ENCODE results near the gene UBR3. TPM values are rescaled to one million over a fixed set of nuclear protein-coding genes. Genes with fewer than 3 reads are reported as not detected.
"Not testable (repeated sequence)": the region's sequence is repeated elsewhere in the genome, so short reads cannot be mapped to it uniquely, and the experiment has no call there.

Gene UBR3
- total and polyA plus RNA-seq, 3 experiments from 2014 or later: 8.5 to 22.1 (median 21.9) TPM

DNA sequence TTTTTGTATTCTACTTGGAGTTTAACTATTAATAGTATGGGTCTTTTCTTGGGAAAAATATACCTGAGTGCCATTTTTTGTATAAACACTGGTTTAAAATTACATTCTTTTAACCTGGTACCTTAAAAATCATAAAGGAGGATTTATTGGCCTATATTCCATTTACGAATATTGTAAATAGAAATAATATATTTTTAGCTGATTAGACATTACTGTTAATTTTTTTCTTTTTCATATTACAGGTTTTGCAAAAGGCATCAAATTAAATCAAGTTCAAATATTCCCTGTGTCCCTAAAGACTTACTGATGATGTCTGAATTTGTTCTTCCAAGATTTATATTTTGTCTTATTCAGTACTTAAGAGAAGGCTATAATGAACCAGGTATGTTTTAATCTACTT, 44.7 kb downstream of the UBR3 start:
- Histone ChIP-seq H3K36me3 (ENCODE audit: insufficient read depth, low read length) (no peaks in the 10 kb centered on the region), H3K27ac (ENCODE audit: low read depth, low read length) (no peak overlapping the region), H3K9me3 (ENCODE audit: low read length) (no peaks in the 10 kb centered on the region), H3K27me3 (ENCODE audit: insufficient read depth, low read length, poor library complexity, severe bottlenecking) (no peaks in the 10 kb centered on the region), H3K4me3 (ENCODE audit: low read length) (no peak overlapping the region), H3K4me1 (ENCODE audit: insufficient read depth, low read length) (no peaks in the 10 kb centered on the region)
- Mint-ChIP-seq H3K27me3 (no peaks in the 10 kb centered on the region), H3K4me3 (no peak overlapping the region), H3K27ac (no peak overlapping the region), H3K9me3 (no peaks in the 10 kb centered on the region), H3K36me3 (peaks cover 3 to 18% (median 5%) of the 10 kb centered on the region in 3 donors), H3K4me1 (peaks cover 23 to 35% (median 29%) of the 10 kb centered on the region in 3 donors)
- ChIA-PET CTCF (interaction anchor here (0.7 kb wide), 1 partner anchor 1446 kb away, joined by 4 read pairs; no protein-coding TSS in a partner anchor), POLR2A (no interaction called here)
- no peak for DNase-seq

DNA sequence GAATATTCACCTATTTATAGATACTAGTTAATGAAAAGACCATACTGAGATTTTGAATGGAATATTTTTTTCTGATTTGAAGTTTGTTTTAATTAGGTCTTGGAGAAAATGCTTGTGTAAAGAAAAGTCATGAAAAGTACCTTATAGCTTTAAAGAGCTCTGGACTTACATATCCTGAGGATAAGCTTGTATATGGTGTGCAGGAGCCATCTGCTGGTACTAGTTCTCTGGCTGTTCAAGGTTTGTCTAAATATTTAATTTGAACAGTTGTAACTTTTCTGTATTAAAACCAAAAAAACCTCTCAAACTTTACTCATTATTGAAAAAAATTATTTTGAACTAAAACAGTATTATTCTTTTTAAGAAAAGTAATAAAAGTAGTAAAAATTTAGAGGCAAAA, 50.1 kb downstream of the UBR3 start:
- H3K4me1 Mint-ChIP-seq: peaks cover 6 to 12% (median 7%) of the 10 kb centered on the region in 3 donors
- Histone ChIP-seq H3K9me3 (ENCODE audit: low read length) (no peaks in the 10 kb centered on the region), H3K4me3 (ENCODE audit: low read length) (no peak overlapping the region), H3K27me3 (ENCODE audit: insufficient read depth, low read length, poor library complexity, severe bottlenecking) (no peaks in the 10 kb centered on the region), H3K27ac (ENCODE audit: low read depth, low read length) (no peak overlapping the region), H3K36me3 (ENCODE audit: insufficient read depth, low read length) (no peaks in the 10 kb centered on the region), H3K4me1 (ENCODE audit: insufficient read depth, low read length) (no peaks in the 10 kb centered on the region)
- no peak overlapping the region for H3K27ac Mint-ChIP-seq
- H3K4me3 Mint-ChIP-seq: no peak overlapping the region
- H3K9me3 Mint-ChIP-seq: no peaks in the 10 kb centered on the region
- H3K27me3 Mint-ChIP-seq: no peaks in the 10 kb centered on the region
- CTCF ChIA-PET: interaction anchor here (0.8 kb wide), 1 partner anchor 343 kb away, joined by 3 read pairs; no protein-coding TSS in a partner anchor
- peaks cover 4 to 29% (median 6%) of the 10 kb centered on the region in 3 donors for H3K36me3 Mint-ChIP-seq
- POLR2A ChIA-PET: no interaction called here
- DNase-seq: no peak

DNA sequence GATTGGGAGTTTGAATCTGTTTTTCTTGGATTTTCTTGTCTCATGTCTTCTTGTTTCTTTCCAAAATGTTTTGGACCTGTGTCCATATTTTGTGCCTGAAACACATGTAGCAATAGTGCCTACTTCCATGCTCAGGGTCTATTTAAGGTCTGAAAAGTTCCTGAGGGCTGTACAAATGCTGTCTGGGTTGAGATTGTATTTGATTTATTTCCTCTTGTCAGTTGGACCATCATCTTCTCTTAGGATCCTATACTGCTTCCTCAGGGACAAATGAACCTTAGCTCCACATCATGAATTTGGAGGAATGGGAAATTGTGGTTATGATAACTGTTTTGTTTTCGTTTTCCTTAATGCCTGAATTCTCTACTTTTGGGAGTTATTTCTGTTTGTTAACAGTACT, 59.9 kb downstream of the UBR3 start:
- Histone ChIP-seq H3K27me3 (ENCODE audit: insufficient read depth, low read length, poor library complexity, severe bottlenecking) (no peaks in the 10 kb centered on the region), H3K4me1 (ENCODE audit: insufficient read depth, low read length) (no peaks in the 10 kb centered on the region), H3K27ac (ENCODE audit: low read depth, low read length) (no peak overlapping the region), H3K36me3 (ENCODE audit: insufficient read depth, low read length) (no peaks in the 10 kb centered on the region), H3K9me3 (ENCODE audit: low read length) (no peaks in the 10 kb centered on the region), H3K4me3 (ENCODE audit: low read length) (no peak overlapping the region)
- CTCF ChIA-PET: no interaction called here
- Mint-ChIP-seq H3K27ac (peak overlapping the region in 1 of 8 donors; percentile 11), H3K36me3 (peaks cover 4 to 29% (median 7%) of the 10 kb centered on the region in 3 donors), H3K4me1 (peaks cover 0 to 8% (median 4%) of the 10 kb centered on the region in 3 donors), H3K9me3 (no peaks in the 10 kb centered on the region), H3K27me3 (no peaks in the 10 kb centered on the region), H3K4me3 (no peak overlapping the region)
- POLR2A ChIA-PET: no interaction called here
- no peak for DNase-seq

DNA sequence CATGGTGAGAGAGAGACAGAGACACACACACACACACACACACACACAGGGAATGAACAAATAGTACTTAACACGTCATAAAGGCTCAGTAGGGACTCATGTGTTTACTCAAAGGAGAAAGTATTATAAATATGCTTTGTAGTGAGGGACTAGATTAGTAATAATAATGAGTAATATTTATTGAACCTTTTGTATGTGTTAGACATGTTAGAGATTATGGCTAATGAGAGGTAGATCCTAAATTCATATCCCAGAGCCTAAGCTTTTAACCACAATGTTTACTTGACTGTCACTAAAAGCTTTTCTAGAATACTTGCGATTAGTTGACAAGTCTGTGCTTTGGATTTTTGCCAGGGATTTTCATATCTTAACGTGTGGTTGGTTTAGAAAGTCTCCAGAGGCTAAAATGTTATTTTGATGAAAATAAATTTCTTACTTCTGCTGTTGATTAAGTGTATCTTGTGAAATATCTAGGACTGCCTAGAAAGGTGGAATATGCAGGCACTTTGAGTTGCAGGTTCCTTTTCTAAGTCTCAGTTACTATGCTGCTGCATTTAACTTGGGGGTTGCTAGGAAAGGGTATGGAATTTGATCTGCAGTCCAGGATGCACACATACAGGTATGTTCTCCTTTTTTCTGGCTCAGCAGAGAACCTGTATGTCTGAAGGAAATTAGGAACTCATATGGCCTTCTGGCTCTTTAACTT, 64.5 kb downstream of the UBR3 start:
- Histone ChIP-seq H3K9me3 (ENCODE audit: low read length) (no peaks in the 10 kb centered on the region), H3K4me1 (ENCODE audit: insufficient read depth, low read length) (no peaks in the 10 kb centered on the region), H3K36me3 (ENCODE audit: insufficient read depth, low read length) (peaks cover 3% of the 10 kb centered on the region), H3K4me3 (ENCODE audit: low read length) (no peak overlapping the region), H3K27me3 (ENCODE audit: insufficient read depth, low read length, poor library complexity, severe bottlenecking) (no peaks in the 10 kb centered on the region), H3K27ac (ENCODE audit: low read depth, low read length) (no peak overlapping the region)
- CTCF ChIA-PET: no interaction called here
- Mint-ChIP-seq H3K4me3 (no peak overlapping the region), H3K9me3 (no peaks in the 10 kb centered on the region), H3K36me3 (peaks cover 5 to 39% (median 8%) of the 10 kb centered on the region in 3 donors), H3K4me1 (peaks cover 0 to 8% (median 6%) of the 10 kb centered on the region in 3 donors), H3K27me3 (no peaks in the 10 kb centered on the region), H3K27ac (peak overlapping the region in 1 of 8 donors; percentile 33)
- POLR2A ChIA-PET: no interaction called here
- DNase-seq: no peak

DNA sequence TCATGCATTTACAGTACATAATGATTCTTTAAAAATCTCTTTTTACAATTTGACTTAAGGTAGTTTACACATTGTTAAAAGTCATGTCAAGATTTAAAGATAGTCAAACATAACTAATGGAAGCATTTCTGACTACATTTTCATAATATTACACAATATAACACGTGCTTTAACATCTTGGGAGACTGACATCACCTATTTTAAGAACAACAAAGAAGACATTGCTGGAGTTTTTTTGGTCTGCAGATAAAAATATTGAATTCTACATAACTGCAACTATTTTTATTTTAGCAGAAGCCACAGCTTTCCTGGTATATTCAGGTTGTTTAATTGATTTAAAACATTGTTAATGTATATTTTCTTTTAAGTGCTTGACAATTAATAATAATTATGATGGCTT, 65.7 kb downstream of the UBR3 start:
- no peaks in the 10 kb centered on the region for H3K9me3 Mint-ChIP-seq
- Histone ChIP-seq H3K4me1 (ENCODE audit: insufficient read depth, low read length) (no peaks in the 10 kb centered on the region), H3K27me3 (ENCODE audit: insufficient read depth, low read length, poor library complexity, severe bottlenecking) (no peaks in the 10 kb centered on the region), H3K4me3 (ENCODE audit: low read length) (no peak overlapping the region), H3K36me3 (ENCODE audit: insufficient read depth, low read length) (peaks cover 8% of the 10 kb centered on the region), H3K9me3 (ENCODE audit: low read length) (no peaks in the 10 kb centered on the region), H3K27ac (ENCODE audit: low read depth, low read length) (no peak overlapping the region)
- no peak overlapping the region for H3K4me3 Mint-ChIP-seq
- H3K4me1 Mint-ChIP-seq: peaks cover 0 to 6% (median 3%) of the 10 kb centered on the region in 3 donors
- H3K27me3 Mint-ChIP-seq: no peaks in the 10 kb centered on the region
- ChIA-PET CTCF (no interaction called here), POLR2A (no interaction called here)
- H3K27ac Mint-ChIP-seq: no peak overlapping the region
- DNase-seq: no peak
- H3K36me3 Mint-ChIP-seq: peaks cover 5 to 42% (median 8%) of the 10 kb centered on the region in 3 donors

DNA sequence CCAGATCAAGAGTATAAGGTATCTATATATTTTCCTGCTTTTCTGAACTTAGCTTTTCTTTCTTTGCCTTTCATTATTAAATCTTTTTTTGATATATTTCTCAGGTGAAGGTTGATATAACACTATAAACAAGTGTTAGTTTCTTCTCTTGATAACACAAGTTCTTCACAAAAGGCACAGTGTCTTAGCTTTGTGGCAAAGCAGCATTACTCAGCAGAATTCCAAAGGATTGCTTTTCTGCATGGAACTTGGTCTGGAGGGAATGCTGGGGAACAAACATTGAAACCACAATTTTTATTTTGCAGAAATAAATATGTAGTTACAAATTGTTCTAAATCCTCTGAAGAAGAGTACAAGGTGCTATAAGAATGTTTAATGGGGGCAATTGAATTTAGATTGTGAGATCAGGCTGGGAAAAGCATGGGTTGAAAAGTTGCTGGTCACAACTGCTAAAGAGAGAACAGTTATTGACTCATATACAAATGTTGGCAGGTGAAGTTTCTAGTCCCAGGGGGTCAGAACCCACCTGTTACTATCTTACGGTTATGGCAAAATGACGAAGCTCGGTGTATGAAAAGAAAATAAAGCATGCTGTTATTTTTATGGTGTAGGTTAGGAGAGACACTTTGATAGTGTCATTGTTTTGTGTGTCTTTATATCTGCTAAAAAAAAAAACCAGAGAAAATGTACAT, 68.2 kb downstream of the UBR3 start:
- ChIA-PET CTCF (no interaction called here), POLR2A (no interaction called here)

DNA sequence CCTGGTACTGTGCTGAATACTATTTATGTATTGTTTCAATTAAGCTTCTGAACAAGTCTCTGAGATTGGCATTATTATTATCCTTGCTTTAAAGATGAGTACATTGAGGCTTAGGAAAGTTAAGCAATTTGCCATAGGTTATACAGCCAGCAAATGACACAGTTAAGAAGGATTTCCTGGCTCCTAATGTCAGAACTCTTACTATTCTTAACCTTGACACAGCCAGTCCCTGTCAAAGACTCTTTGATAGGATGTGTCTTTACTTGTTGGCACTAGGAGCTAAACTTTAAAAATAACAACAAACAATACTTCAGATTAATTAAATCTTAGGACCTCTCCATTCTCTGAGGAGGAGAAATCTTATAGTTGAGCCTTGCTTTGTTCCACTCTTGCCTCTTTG, 70.6 kb downstream of the UBR3 start:
- no peak for DNase-seq
- Histone ChIP-seq H3K4me1 (ENCODE audit: insufficient read depth, low read length) (no peaks in the 10 kb centered on the region), H3K36me3 (ENCODE audit: insufficient read depth, low read length) (peaks cover 11% of the 10 kb centered on the region), H3K27ac (ENCODE audit: low read depth, low read length) (no peak overlapping the region), H3K27me3 (ENCODE audit: insufficient read depth, low read length, poor library complexity, severe bottlenecking) (no peaks in the 10 kb centered on the region), H3K4me3 (ENCODE audit: low read length) (no peak overlapping the region), H3K9me3 (ENCODE audit: low read length) (no peaks in the 10 kb centered on the region)
- H3K4me1 Mint-ChIP-seq: peaks cover 0 to 13% (median 3%) of the 10 kb centered on the region in 3 donors
- H3K27ac Mint-ChIP-seq: no peak overlapping the region
- no peaks in the 10 kb centered on the region for H3K27me3 Mint-ChIP-seq
- no peak overlapping the region for H3K4me3 Mint-ChIP-seq
- H3K9me3 Mint-ChIP-seq: no peaks in the 10 kb centered on the region
- POLR2A ChIA-PET: no interaction called here
- H3K36me3 Mint-ChIP-seq: peaks cover 5 to 51% (median 18%) of the 10 kb centered on the region in 3 donors
- CTCF ChIA-PET: interaction anchor here (0.9 kb wide), 1 partner anchor 9 kb away, joined by 5 read pairs; no protein-coding TSS in a partner anchor

More for the DNA sequence above, 68.2 kb downstream of the UBR3 start:
- no peaks in the 10 kb centered on the region for H3K4me1 ChIP-seq (ENCODE audit: insufficient read depth, low read length)
- Mint-ChIP-seq H3K36me3 (peaks cover 5 to 50% (median 13%) of the 10 kb centered on the region in 3 donors), H3K4me3 (no peak overlapping the region), H3K9me3 (no peaks in the 10 kb centered on the region), H3K27me3 (no peaks in the 10 kb centered on the region), H3K4me1 (peaks cover 0 to 8% (median 3%) of the 10 kb centered on the region in 3 donors), H3K27ac (peak overlapping the region in 1 of 8 donors; percentile 10)
- H3K9me3 ChIP-seq (ENCODE audit: low read length): no peaks in the 10 kb centered on the region
- peaks cover 11% of the 10 kb centered on the region for H3K36me3 ChIP-seq (ENCODE audit: insufficient read depth, low read length)
- H3K4me3 ChIP-seq (ENCODE audit: low read length): no peak overlapping the region
- H3K27ac ChIP-seq (ENCODE audit: low read depth, low read length): peak overlapping the region; percentile 1
- H3K27me3 ChIP-seq (ENCODE audit: insufficient read depth, low read length, poor library complexity, severe bottlenecking): no peaks in the 10 kb centered on the region
- DNase-seq: no peak

DNA sequence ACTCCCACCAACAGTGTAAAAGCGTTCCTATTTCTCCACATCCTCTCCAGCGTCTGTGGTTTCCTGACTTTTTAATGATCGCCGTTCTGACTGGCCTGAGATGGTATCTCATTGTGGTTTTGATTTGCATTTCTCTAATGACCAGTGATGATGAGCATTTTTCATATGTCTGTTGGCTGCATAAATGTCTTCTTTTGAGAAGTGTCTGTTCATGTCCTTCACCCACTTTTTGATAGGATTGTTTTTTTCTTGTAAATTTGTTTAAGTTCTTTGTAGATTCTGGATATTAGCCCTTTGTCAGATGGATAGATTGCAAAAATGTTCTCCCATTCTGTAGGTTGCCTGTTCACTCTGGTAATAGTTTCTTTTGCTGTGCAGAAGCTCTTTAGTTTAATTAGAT, 72.8 kb downstream of the UBR3 start:
- H3K36me3 ChIP-seq (ENCODE audit: insufficient read depth, low read length); H3K4me1 ChIP-seq (ENCODE audit: insufficient read depth, low read length); H3K9me3 ChIP-seq (ENCODE audit: low read length); H3K27me3 Mint-ChIP-seq; H3K27ac ChIP-seq (ENCODE audit: low read depth, low read length); H3K27me3 ChIP-seq (ENCODE audit: insufficient read depth, low read length, poor library complexity, severe bottlenecking); H3K9me3 Mint-ChIP-seq; H3K4me3 ChIP-seq (ENCODE audit: low read length); DNase-seq; H3K4me3 Mint-ChIP-seq; CTCF ChIA-PET; POLR2A ChIA-PET: not testable (repeated sequence)
- peaks cover 5 to 48% (median 21%) of the 10 kb centered on the region in 3 donors for H3K36me3 Mint-ChIP-seq
- H3K4me1 Mint-ChIP-seq: peaks cover 0 to 13% (median 1%) of the 10 kb centered on the region in 3 donors
- H3K27ac Mint-ChIP-seq: peak overlapping the region in 1 of 8 donors; percentile 52
